Stromal cell of bone marrow (primary cell): ENCODE data around the gene TRNP1.
A peak's percentile ranks its signal among the peaks of the same experiment; 100 is the strongest.
"Not testable (repeated sequence)": the region's sequence is repeated elsewhere in the genome, so short reads cannot be mapped to it uniquely, and the experiment has no call there.

Source experiments
- DNase-seq: peaks from one replicate; pipeline ENCODE4 v3.0.0-alpha.2; 2012; ENCODE audit warnings: low read depth

The TRNP1 gene

GRCh38 chr1:26972821-26973220, 20.7 kb upstream of the TRNP1 start:
- DNase-seq: no peak

- DNase-seq: no peak
Measured at GRCh38 chr1:26976621-26977510, 16.6 kb upstream of the TRNP1 start.

- DNase-seq: no peak
Measured at GRCh38 chr1:26978901-26979300, 14.6 kb upstream of the TRNP1 start.

GRCh38 chr1:26981146-26981846, 12.2 kb upstream of the TRNP1 start:
- DNase-seq: no peak

GRCh38 chr1:26983863-26984262, 9.6 kb upstream of the TRNP1 start:
- no peak for DNase-seq

GRCh38 chr1:26984291-26984690, 9.2 kb upstream of the TRNP1 start:
- DNase-seq: no peak

- no peak for DNase-seq
Measured at GRCh38 chr1:26986658-26987057, 6.8 kb upstream of the TRNP1 start.

- not testable (repeated sequence) for DNase-seq
Measured at GRCh38 chr1:26989403-26990109, 3.9 kb upstream of the TRNP1 start.

GRCh38 chr1:26991310-26992116, 2.0 kb upstream of the TRNP1 start:
- no peak for DNase-seq

GRCh38 chr1:26994020-26994786, 711 bp downstream of the TRNP1 start:
- DNase-seq: no peak

GRCh38 chr1:26994787-26995517, 1.5 kb downstream of the TRNP1 start:
- DNase-seq: no peak

GRCh38 chr1:26996024-26996423, 2.5 kb downstream of the TRNP1 start:
- no peak for DNase-seq

- DNase-seq: no peak
Measured at GRCh38 chr1:26996665-26997064, 3.2 kb downstream of the TRNP1 start.

- no peak for DNase-seq
Measured at GRCh38 chr1:26998429-26999300, 5.2 kb downstream of the TRNP1 start.

- peak; percentile 76 for DNase-seq
Measured at GRCh38 chr1:26999440-26999987, 6.0 kb downstream of the TRNP1 start.

GRCh38 chr1:27000090-27000816, 6.8 kb downstream of the TRNP1 start:
- DNase-seq: no peak

- DNase-seq: no peak
Measured at GRCh38 chr1:27000817-27001460, 7.4 kb downstream of the TRNP1 start.
